ENCODE data around the gene SETBP1. TPM values are rescaled to one million over a fixed set of nuclear protein-coding genes. Genes with fewer than 3 reads are reported as not detected.

SETBP1 gene
- total RNA-seq, 4 donors from 2014 or later = 7.8 to 16.6 (median 11.7) TPM

DNA sequence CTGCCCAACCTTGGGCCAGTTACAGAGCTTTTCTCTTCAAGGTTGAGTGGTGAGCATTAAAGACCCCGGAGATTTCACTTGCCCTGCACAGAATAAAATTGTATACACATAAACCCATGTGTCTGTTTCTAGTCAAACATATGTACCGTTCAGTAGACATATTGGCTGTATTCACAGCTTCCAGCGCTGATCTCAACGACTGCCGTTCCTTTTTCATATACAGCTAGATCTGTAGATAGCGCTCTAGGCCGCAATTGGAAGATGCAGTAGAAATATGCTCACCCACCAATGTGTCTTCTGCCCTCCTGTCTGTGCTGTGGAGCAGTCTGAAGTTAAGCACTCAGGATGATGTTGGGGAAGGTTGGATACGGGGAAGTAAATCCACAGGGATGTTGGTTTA, 317.7 kb downstream of the SETBP1 start:
- WGBS, 2 donors = 96 to 97% methylated on average over 8 of the region's 8 CpGs
- TF ChIP-seq CTCF (IDR thresholded peaks at IDR 0.05) (no peak), POLR2A (IDR thresholded peaks at IDR 0.05) (no peak)

DNA sequence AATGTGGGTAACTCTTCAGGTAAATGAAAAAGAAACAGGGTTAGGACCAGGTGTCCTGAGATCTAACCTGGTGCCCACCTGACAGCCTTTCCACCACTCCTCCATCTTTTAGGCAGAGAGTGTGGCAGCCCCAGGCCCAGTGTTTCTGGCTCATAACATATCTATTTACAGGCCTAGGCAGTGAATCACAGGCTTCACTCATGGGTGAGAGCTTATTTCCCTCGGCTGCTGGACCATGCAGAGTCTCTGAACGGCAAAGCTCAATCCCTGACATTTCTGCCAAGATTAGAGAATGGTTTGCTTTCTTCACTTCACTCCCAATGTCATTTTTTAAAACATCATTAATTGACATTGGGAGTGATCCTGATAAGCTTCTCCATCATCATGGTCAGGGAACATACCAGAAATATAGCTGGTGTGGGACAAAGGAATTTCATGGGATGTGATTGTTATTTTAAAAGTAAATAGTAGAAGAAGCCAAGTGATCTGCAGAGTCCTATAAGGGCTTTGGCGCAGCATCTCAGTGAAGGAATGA, 323.9 kb downstream of the SETBP1 start:
- WGBS, 2 donors = 75 to 80% methylated on average over 3 of the region's 3 CpGs
- no peak for TF ChIP-seq CTCF (IDR thresholded peaks at IDR 0.05)
- TF ChIP-seq POLR2A (IDR thresholded peaks at IDR 0.05) = no peak
- intact Hi-C loops (cut with DNase I; ENCODE audit: low total_unique reads) = no loop called here
- H3K4me3 ChIP-seq (ENCODE audit: low read depth, poor library complexity, severe bottlenecking) = no peak overlapping the region
- DNase-seq (ENCODE audit: low spot score in 2 of 2) = no peak

More for the DNA sequence above, 317.7 kb downstream of the SETBP1 start:
- H3K4me3 ChIP-seq (ENCODE audit: low read depth, poor library complexity, severe bottlenecking) = no peak overlapping the region
- intact Hi-C loops (cut with DNase I; ENCODE audit: low total_unique reads) = no loop called here
- DNase-seq (ENCODE audit: low spot score in 2 of 2) = no peak

DNA sequence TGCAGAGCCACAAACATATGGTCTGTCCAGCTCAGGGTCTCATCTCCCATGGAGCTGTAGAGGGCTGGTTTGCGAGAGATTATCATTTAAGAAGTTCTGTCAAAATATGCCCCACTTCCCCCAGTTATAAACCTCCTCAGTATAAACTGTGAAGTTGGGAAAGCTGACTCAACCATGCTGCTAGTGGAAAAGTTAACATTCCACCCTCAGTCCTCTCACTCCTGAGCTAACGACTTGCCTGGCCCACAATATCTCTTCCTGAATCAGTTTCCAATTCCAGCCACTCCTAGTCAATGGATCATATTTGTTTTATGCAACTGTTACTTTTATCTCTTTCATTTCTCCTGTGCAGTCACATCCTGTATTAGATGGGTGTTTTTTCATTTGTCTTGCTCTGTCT, 326.2 kb downstream of the SETBP1 start:
- no peak for TF ChIP-seq CTCF (IDR thresholded peaks at IDR 0.05)
- no peak for TF ChIP-seq POLR2A (IDR thresholded peaks at IDR 0.05)
- intact Hi-C loops (cut with DNase I; ENCODE audit: low total_unique reads) = no loop called here
- WGBS, 2 donors = 72 to 73% methylated on average over 2 of the region's 2 CpGs
- no peak for DNase-seq (ENCODE audit: low spot score in 2 of 2)
- no peak overlapping the region for H3K4me3 ChIP-seq (ENCODE audit: low read depth, poor library complexity, severe bottlenecking)

- DNase-seq (ENCODE audit: low spot score in 2 of 2) = no peak
- intact Hi-C loops (cut with DNase I; ENCODE audit: low total_unique reads) = no loop called here
- no peak for TF ChIP-seq POLR2A (IDR thresholded peaks at IDR 0.05)
- TF ChIP-seq CTCF (IDR thresholded peaks at IDR 0.05) = no peak
- WGBS, 2 donors = 98 to 99% methylated on average over 2 of the region's 2 CpGs
- no peak overlapping the region for H3K4me3 ChIP-seq (ENCODE audit: low read depth, poor library complexity, severe bottlenecking)
Measured at GRCh38 chr18:45007531-45007930, 326.8 kb downstream of the SETBP1 start.

DNA sequence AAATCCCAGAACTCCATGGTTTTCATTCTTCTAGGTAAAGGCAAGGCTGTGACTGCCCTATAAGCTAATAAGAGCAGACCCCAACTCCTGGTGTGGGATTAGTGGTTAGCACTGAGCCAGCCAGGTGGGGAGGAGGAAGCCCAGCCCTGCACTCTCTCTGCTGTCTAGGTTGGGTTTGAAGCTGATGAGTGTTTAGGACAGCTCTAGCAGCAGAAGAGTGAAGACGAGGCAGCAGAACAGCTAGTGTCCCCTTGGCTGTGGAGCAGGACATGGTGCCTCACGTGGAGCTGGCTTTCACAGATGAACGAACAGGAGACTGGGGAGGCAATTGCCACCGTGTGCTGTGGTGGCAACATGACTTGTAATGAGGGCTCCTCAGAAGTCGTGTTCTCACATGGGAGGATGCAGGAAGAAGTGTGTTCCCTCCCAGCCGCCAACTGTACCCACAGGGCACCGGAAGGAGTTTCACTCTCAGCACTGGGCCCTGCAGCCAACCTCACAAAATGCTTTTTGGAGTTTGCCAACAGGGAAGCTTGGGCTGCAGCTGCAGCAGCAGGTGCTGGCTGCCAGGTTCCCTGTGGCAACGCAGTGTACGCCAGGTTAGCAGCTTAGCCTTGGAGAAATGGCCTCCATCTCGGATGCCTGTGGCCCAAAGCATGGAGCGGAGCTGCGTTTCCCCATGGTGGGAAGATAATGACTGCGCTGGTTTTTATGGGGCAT, 328.2 kb downstream of the SETBP1 start:
- H3K4me3 ChIP-seq (ENCODE audit: low read depth, poor library complexity, severe bottlenecking) = no peak overlapping the region
- WGBS, 2 donors = 55 to 62% methylated on average over 13 of the region's 13 CpGs
- TF ChIP-seq POLR2A (IDR thresholded peaks at IDR 0.05) (no peak), CTCF (IDR thresholded peaks at IDR 0.05) (no peak)
- intact Hi-C loops (cut with DNase I; ENCODE audit: low total_unique reads) = no loop called here
- no peak for DNase-seq (ENCODE audit: low spot score in 2 of 2)

Data from lower leg skin (tissue), 4 donors.